Left ventricle myocardium inferior (tissue), 1 donor: ENCODE measurements around the gene DDC. TPM values are rescaled to one million over a fixed set of nuclear protein-coding genes. Genes with fewer than 3 reads are reported as not detected.
"Not testable (repeated sequence)": the region's sequence is repeated elsewhere in the genome, so short reads cannot be mapped to it uniquely, and the experiment has no call there.

Experiments used
- DNase-seq: peaks from one replicate; pipeline ENCODE4 v3.0.0-alpha.2; 2020
- H3K27ac ChIP-seq: fragments of 200-600 bp; replicated peaks from 2 replicates; pipeline ENCODE4 v1.8.0; 2021
- H3K27me3 ChIP-seq: fragments of 200-600 bp; 2 replicates; pipeline ENCODE4 v1.8.0; 2021; ENCODE audit warnings: low read depth
- H3K36me3 ChIP-seq: fragments of 200-600 bp; 2 replicates; pipeline ENCODE4 v1.8.0; 2021
- H3K4me1 ChIP-seq: fragments of 200-600 bp; 2 replicates; pipeline ENCODE4 v1.8.0; 2021
- H3K4me3 ChIP-seq: fragments of 200-600 bp; 2 replicates; pipeline ENCODE4 v1.8.0; 2021; ENCODE audit warnings: mild to moderate bottlenecking, moderate library complexity
- H3K9me3 ChIP-seq: fragments of 200-600 bp; replicated peaks from 2 replicates; pipeline ENCODE4 v1.8.0; 2021
- intact Hi-C: fragments of 100-400 bp; cut with micrococcal nuclease; formaldehyde crosslinking; loops from one replicate; pipeline ENCODE4 v1.11.0; 2022
- total RNA-seq: library from RNA; stranded (reverse); fragmentation: NEBNext Ultra II Directional; extraction: Animal tissue kit (Norgen Biotek cat#: 25700); gene quantifications from one replicate; pipeline ENCODE4 v1.2.1, GENCODE V29; 2021
- TF ChIP-seq, protein P1 (sequence below): fragments of 200-600 bp; IDR thresholded peaks from 2 replicates; pipeline ENCODE4 v1.8.0; 2021; ENCODE audit warnings: antibody characterized with exemption, mild to moderate bottlenecking, borderline replicate concordance
- donor health status: DM: no; HTN: yes; CAD: no; lungs with severe emphysema.

The DDC gene
- total RNA-seq, 1 donor from 2014 or later, result not detected

DNA sequence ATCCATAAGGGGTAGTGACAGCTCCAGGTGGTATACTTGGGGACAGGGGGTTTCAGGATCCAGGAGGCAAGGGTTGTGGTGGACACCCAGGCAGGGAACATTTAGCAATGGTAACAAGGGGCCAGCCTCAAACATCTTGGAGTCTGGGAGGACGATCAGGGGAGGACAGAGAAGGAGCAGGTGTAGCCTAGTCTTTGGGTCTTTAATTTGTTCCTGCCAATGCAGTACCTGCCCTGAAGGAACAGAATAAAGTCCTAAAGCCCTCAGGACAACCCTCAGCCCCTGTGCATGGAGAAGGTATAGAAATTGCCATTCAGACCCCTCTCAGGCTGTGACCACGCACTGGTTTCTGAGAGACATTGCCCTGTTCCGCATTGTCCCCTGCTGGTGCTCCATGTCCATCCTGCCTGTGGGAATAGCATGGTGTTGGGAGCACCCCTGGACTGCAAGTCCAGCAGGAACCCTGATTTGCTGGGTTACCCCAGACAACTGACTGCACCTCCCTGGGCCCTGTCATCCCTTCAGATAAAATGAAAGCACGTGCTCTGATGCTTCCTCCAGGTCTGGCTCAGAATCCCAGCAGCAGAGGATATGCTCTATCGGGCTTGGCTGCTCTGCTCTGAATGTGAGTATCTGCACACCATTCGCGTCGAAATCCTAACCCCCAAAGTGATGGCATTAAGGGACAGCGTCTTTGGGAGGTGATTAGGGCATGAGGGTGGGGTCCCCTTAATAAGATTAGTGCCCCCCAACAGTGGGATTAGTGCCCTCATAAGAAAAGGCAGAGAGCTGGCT is 24.2 kb downstream of the DDC start:
- Histone ChIP-seq H3K9me3 (no peaks in the 10 kb centered on the region), H3K4me1 (no peaks in the 10 kb centered on the region), H3K4me3 (no peak overlapping the region), H3K27me3 (peaks cover 20% of the 10 kb centered on the region), H3K36me3 (no peaks in the 10 kb centered on the region), H3K27ac (no peak overlapping the region)
- intact Hi-C loops, result no loop called here
- TF ChIP-seq, protein P1, sequence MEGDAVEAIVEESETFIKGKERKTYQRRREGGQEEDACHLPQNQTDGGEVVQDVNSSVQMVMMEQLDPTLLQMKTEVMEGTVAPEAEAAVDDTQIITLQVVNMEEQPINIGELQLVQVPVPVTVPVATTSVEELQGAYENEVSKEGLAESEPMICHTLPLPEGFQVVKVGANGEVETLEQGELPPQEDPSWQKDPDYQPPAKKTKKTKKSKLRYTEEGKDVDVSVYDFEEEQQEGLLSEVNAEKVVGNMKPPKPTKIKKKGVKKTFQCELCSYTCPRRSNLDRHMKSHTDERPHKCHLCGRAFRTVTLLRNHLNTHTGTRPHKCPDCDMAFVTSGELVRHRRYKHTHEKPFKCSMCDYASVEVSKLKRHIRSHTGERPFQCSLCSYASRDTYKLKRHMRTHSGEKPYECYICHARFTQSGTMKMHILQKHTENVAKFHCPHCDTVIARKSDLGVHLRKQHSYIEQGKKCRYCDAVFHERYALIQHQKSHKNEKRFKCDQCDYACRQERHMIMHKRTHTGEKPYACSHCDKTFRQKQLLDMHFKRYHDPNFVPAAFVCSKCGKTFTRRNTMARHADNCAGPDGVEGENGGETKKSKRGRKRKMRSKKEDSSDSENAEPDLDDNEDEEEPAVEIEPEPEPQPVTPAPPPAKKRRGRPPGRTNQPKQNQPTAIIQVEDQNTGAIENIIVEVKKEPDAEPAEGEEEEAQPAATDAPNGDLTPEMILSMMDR, result no peak
- DNase-seq, result no peak

DNA sequence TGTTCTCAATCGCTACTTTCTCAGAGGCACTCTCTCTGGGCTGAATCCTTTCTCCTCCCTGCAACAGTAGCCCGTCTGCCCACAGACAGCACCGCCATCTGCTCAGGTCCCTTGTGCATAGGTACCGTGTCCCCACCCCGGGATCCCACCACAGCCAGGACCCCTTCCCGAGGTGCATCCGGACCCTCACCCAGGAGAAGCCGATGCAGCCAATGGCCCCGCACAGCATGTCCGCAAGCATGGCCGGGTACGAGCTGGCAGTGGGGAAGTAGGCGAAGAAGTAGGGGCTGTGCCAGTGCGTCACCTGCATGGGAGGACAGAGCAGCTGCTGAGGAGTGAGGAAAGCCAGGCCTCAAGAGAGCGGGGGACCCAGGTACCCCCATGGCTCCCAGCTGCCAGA is 25.5 kb downstream of the DDC start:
- no peak overlapping the region for H3K27ac ChIP-seq
- no peak overlapping the region for H3K4me3 ChIP-seq
- H3K36me3 ChIP-seq, result no peaks in the 10 kb centered on the region
- no peaks in the 10 kb centered on the region for H3K4me1 ChIP-seq
- H3K27me3 ChIP-seq, result peaks cover 20% of the 10 kb centered on the region
- no peaks in the 10 kb centered on the region for H3K9me3 ChIP-seq
- TF ChIP-seq, protein P1, result no peak
- intact Hi-C loops, result no loop called here
- no peak for DNase-seq

DNA sequence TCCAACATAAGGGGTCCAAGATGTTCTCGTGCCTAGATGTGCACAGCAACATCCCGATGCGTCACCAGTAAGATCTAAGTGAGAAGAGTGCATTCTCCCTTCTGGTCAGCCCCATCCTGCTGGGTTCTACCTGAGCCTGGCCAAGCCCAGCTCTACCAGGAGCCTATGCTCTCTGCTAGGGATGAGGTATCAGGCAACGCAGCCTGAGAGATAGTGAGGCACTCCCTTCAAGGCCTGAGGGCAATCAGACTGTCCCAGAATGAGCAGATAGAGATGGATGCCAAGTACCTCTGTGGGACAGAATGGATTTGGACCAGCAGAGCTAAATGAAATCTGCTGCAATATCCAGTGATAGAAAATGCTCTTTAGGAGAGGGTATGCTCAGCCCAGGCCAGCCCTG is 26.7 kb downstream of the DDC start:
- intact Hi-C loops, result no loop called here
- Histone ChIP-seq H3K9me3 (no peaks in the 10 kb centered on the region), H3K4me3 (no peak overlapping the region), H3K4me1 (no peaks in the 10 kb centered on the region), H3K36me3 (no peaks in the 10 kb centered on the region), H3K27ac (no peak overlapping the region), H3K27me3 (peaks cover 20% of the 10 kb centered on the region)
- DNase-seq, result no peak
- TF ChIP-seq, protein P1, result no peak

DNA sequence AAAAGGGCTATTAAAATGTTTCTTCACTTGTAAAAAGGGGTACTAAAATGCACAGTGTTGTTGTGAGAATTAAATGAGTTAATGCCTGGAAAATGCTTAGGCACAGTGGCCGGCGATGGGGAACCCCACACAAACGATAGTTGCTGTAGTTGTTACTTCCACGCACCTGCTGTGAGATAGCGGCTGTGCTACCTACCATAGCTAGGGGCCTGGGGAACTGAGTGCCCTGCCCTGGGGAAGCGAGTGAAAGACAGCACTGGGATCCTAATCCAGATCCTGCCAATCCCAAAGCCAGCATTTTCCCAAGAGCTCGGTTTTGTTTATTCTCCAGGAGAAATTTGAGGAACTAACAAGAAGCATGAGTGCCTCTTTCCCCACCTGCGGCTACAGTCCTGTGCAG is 27.8 kb downstream of the DDC start:
- Histone ChIP-seq H3K36me3 (no peaks in the 10 kb centered on the region), H3K27ac (no peak overlapping the region), H3K4me1 (no peaks in the 10 kb centered on the region), H3K9me3 (no peaks in the 10 kb centered on the region), H3K4me3 (no peak overlapping the region), H3K27me3 (peaks cover 21% of the 10 kb centered on the region)
- intact Hi-C loops, result no loop called here
- TF ChIP-seq, protein P1, result no peak
- DNase-seq, result no peak

DNA sequence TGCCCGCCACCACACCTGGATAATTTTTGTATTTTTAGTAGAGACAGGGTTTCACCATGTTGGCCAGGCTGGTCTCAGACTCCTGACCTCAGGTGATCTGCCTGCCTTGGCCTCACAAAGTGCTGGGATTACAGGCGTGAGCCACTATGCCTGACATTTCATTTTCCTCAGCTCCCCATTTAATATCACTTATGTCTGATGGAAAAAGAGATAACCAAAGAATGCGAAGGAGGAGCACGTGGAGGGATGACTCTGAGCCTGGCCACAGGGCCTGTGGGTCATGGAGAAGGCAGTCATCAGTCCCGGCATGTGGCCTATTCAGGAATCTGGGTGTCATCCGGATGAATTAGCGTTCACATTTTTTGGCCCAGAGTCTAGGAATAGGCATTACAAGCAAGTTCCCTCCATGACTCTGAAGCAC is 29.9 kb downstream of the DDC start:
- DNase-seq, H3K4me3 ChIP-seq, H3K4me1 ChIP-seq, intact Hi-C loops, H3K36me3 ChIP-seq, H3K27ac ChIP-seq, H3K9me3 ChIP-seq: not testable (repeated sequence)
- H3K27me3 ChIP-seq, result peaks cover 36% of the 10 kb centered on the region

DNA sequence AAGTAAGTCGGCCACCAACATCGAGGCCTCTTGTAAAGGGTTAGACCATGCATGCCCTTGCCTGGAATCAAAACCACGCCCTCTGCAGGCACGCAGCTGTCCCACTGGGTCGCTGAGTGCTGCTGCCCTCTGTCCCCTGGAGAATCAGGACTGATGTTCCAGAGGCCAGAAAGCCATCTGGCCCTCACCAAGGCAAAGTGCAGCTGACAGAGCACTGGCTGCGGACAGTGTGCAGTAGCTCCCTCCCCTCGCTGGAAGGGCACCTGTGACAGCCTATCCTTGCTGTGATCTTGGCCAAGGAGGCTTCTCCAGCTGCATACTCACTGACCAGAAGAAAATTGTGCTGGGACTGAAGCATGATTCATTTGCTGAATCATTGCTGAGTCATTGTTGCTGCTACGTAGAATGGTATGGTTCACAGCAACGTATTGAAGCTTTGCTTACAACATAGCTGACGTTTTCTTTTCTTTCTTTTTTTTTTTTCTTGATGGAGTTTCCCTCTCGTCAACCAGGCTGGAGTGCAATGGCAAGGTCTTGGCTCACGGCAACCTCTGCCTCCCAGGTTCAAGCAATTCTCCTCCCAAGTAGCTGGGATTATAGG is 30.4 kb downstream of the DDC start:
- H3K27ac ChIP-seq, result no peak overlapping the region
- TF ChIP-seq, protein P1, result no peak
- intact Hi-C loops, result no loop called here
- no peaks in the 10 kb centered on the region for H3K36me3 ChIP-seq
- no peaks in the 10 kb centered on the region for H3K4me1 ChIP-seq
- no peak for DNase-seq
- H3K9me3 ChIP-seq, result no peaks in the 10 kb centered on the region
- no peak overlapping the region for H3K4me3 ChIP-seq
- H3K27me3 ChIP-seq, result peaks cover 37% of the 10 kb centered on the region
